Endothelial cell of umbilical vein (primary cell): ENCODE results near the gene ITPKC. TPM values are rescaled to one million over a fixed set of nuclear protein-coding genes. Genes with fewer than 3 reads are reported as not detected.
A peak's percentile ranks its signal among the peaks of the same experiment; 100 is the strongest.

Experiments
- BruUV-seq: library from RNA; stranded (reverse); fragments of 400-500 nt; replicated peaks from 2 replicates; lab custom pipeline; 2021; lab: Mats Ljungman, UMichigan
- CTCF ChIA-PET: fragments of 300-600, 350-600 bp; sonication (Branson Sonifier 250); formaldehyde crosslinking; loops from one replicate; lab custom pipeline; 2021; ENCODE audit warnings: antibody characterized with exemption, inconsistent platforms; lab: Charles Lee
- POLR2A ChIA-PET: fragments of 300-600, 350-600 bp; sonication (Branson Sonifier 250); formaldehyde crosslinking; loops from one replicate; lab custom pipeline; 2021; ENCODE audit warnings: antibody characterized with exemption, inconsistent platforms; lab: Charles Lee
- DNase-seq: peaks from one replicate; pipeline ENCODE4 v3.0.0-alpha.2; 2011; ENCODE audit warnings: low read depth, low spot score
- FAIRE-seq: peaks from 2 replicates; lab custom pipeline; 2011; peaks lifted over from hg19 to GRCh38; lab: Jason Lieb, UNC
- H2AFZ ChIP-seq: 2 replicates; pipeline ENCODE4 v1.6.0; 2012; ENCODE audit warnings: low read depth, low read length, control low read depth, inconsistent platforms
- H3K27ac ChIP-seq: 2 replicates; pipeline ENCODE4 v1.5.1; 2011; ENCODE audit warnings: low read depth, mild to moderate bottlenecking, control low read depth, low read length, moderate library complexity; ENCODE audit not compliant: insufficient read depth
- H3K27me3 ChIP-seq, 2 experiments: 2 replicates each; pipeline versions ENCODE4 v1.6.0 to v1.6.1; 2011; ENCODE audit warnings: low read length in 2 of 2, mixed read lengths in 1 of 2; ENCODE audit not compliant: control insufficient read depth in 2 of 2, insufficient read depth in 2 of 2
- H3K36me3 ChIP-seq, 2 experiments: 2 replicates in 1 of 2; 3 replicates in 1 of 2; pipeline ENCODE4 v1.5.1; 2011; ENCODE audit warnings: low read length in 2 of 2, mild to moderate bottlenecking in 1 of 2, moderate library complexity in 1 of 2; ENCODE audit not compliant: control insufficient read depth in 2 of 2, insufficient read depth in 2 of 2; ENCODE audit errors: extremely low read depth in 1 of 2
- H3K4me1 ChIP-seq: 3 replicates; pipeline ENCODE4 v1.5.1; 2011; ENCODE audit warnings: mild to moderate bottlenecking, low read length; ENCODE audit not compliant: control insufficient read depth, insufficient read depth; ENCODE audit errors: extremely low read depth
- H3K4me2 ChIP-seq: 2 replicates; pipeline ENCODE4 v1.6.1; 2011; ENCODE audit warnings: low read length, control low read depth, mixed read lengths; ENCODE audit not compliant: insufficient read depth
- H3K4me3 ChIP-seq, 3 experiments: fragments of 200-600 bp in 1 of 3; sonication (generic), shearing (Covaris generic) in 1 of 3; replicated peaks in 1 of 3; 2 replicates each; pipeline ENCODE4 v1.5.1; 2011 to 2016; ENCODE audit warnings: control low read depth in 3 of 3, low read length in 3 of 3, mild to moderate bottlenecking in 2 of 3, inconsistent platforms in 1 of 3, low read depth in 1 of 3, moderate library complexity in 1 of 3; ENCODE audit not compliant: insufficient read depth in 1 of 3
- H3K79me2 ChIP-seq: 2 replicates; pipeline ENCODE4 v1.6.0; 2012; ENCODE audit warnings: low read length, inconsistent platforms; ENCODE audit not compliant: control insufficient read depth, insufficient read depth
- H3K9ac ChIP-seq: replicated peaks from 2 replicates; pipeline ENCODE3; 2011; ENCODE audit warnings: low read length, control low read depth; ENCODE audit not compliant: insufficient read depth; ENCODE audit errors: extremely low read depth
- H3K9me1 ChIP-seq: replicated peaks from 3 replicates; pipeline ENCODE4 v1.6.0; 2011; ENCODE audit warnings: mild to moderate bottlenecking, low read length; ENCODE audit not compliant: control insufficient read depth, insufficient read depth; ENCODE audit errors: extremely low read depth
- H3K9me3 ChIP-seq: replicated peaks from 2 replicates; pipeline ENCODE4 v1.5.1; 2012; ENCODE audit warnings: low read length, inconsistent platforms; ENCODE audit not compliant: control insufficient read depth, insufficient read depth
- H4K20me1 ChIP-seq: replicated peaks from 2 replicates; pipeline ENCODE3; 2011; ENCODE audit warnings: mild to moderate bottlenecking, low read length; ENCODE audit not compliant: control insufficient read depth, insufficient read depth; ENCODE audit errors: extremely low read depth
- CTCF ChIP-seq, 2 donors: IDR thresholded peaks; 1 replicate in 1 of 2; 2 replicates in 1 of 2; pipeline ENCODE4 v1.5.1; 2011; ENCODE audit warnings: low read length in 2 of 2, mild to moderate bottlenecking in 2 of 2, moderate library complexity in 2 of 2, control low read depth in 1 of 2, inconsistent platforms in 1 of 2, low read depth in 1 of 2; ENCODE audit not compliant: insufficient read depth in 1 of 2; ENCODE audit errors: extremely low read depth in 1 of 2
- EZH2 ChIP-seq: IDR thresholded peaks from 2 replicates; pipeline ENCODE4 v1.6.1; 2012; ENCODE audit warnings: borderline replicate concordance, low read depth, mild to moderate bottlenecking, moderate library complexity, low read length, inconsistent platforms; ENCODE audit not compliant: severe bottlenecking
- FOS ChIP-seq: IDR thresholded peaks from 2 replicates; pipeline ENCODE4 v1.6.1; 2011; ENCODE audit warnings: mild to moderate bottlenecking, low read length, moderate library complexity, borderline replicate concordance; ENCODE audit not compliant: insufficient read depth
- GATA2 ChIP-seq: IDR thresholded peaks from 2 replicates; pipeline ENCODE4 v1.7.0; 2011; ENCODE audit warnings: low read depth, mild to moderate bottlenecking, moderate library complexity, mixed read lengths, low read length; ENCODE audit not compliant: insufficient read length, insufficient read depth
- JUN ChIP-seq: IDR thresholded peaks from 2 replicates; pipeline ENCODE4 v1.6.1; 2011; ENCODE audit warnings: borderline replicate concordance, low read depth; ENCODE audit not compliant: insufficient read length, insufficient read depth
- MAX ChIP-seq: IDR thresholded peaks from 2 replicates; pipeline ENCODE4 v1.6.1; 2011; ENCODE audit not compliant: insufficient read depth, insufficient read length
- MYC ChIP-seq: IDR thresholded peaks from one replicate; pipeline ENCODE4 v1.6.1; 2011; ENCODE audit warnings: mild to moderate bottlenecking, low read depth, low read length
- POLR2A ChIP-seq: IDR thresholded peaks from 2 replicates; pipeline ENCODE4 v1.6.1; 2012; ENCODE audit warnings: low read depth, mild to moderate bottlenecking, control low read depth, low read length
- POLR2AphosphoS5 ChIP-seq: IDR thresholded peaks from 2 replicates; pipeline ENCODE4 v1.6.1; 2012; ENCODE audit warnings: low read depth, mild to moderate bottlenecking, control low read depth, low read length, moderate library complexity; ENCODE audit not compliant: insufficient read depth
- dilution Hi-C: fragments of 300-500 bp; cut with MboI; formaldehyde crosslinking; loops from one replicate; pipeline ENCODE4 v1.15.0; 2019; ENCODE audit warnings: low sequenced_read_pairs; ENCODE audit not compliant: extremely low pct_ligation_motif_present
- intact Hi-C: fragments of 100-400 bp; cut with micrococcal nuclease; formaldehyde crosslinking; loops from one replicate; pipeline ENCODE4 v1.10.0; 2022
- polyA plus RNA-seq, 4 experiments: library from polyadenylated mRNA; depleted of rRNA in 3 of 4; stranded (reverse) in 3 of 4; unstranded in 1 of 4; fragments of >200 nt; gene quantifications; 2 replicates each; pipeline versions ENCODE4 v1.2.1 to v1.2.3, GENCODE V29; 2011 to 2012; ENCODE audit warnings: missing spikeins in 1 of 4
- total RNA-seq: library from RNA; stranded (reverse); gene quantifications from 2 replicates; pipeline ENCODE4 v1.2.3, GENCODE V29; 2021

The ITPKC gene
- total and polyA plus RNA-seq, 2 donors (not counting 3 experiments of a cell fraction or from before 2014, with no cell fraction given), result 7.3 to 16.1 TPM

- intact Hi-C loops, result no loop called here
- H3K79me2 ChIP-seq, result peaks cover 57% of the 10 kb centered on the region
- no peaks in the 10 kb centered on the region for H3K9me3 ChIP-seq
- H3K27me3 ChIP-seq, result no peaks in the 10 kb centered on the region
- POLR2A ChIA-PET, result interaction anchor here (0.7 to 0.9 kb wide), 2 partner anchors 21 kb away, joined by 3 to 4 read pairs; no protein-coding TSS in a partner anchor
- peak overlapping the region; percentile 55 for H3K9ac ChIP-seq
- TF ChIP-seq MYC (no peak), EZH2 (no peak), MAX (no peak), GATA2 (no peak), JUN (peak; percentile 55), FOS (peak; percentile 77), POLR2A (peak; percentile 40), CTCF (IDR thresholded peaks at IDR 0.05; ENCODE audit: extremely low read depth in 1 of 2, insufficient read depth in 1 of 2, low read depth in 1 of 2, low read length in 2 of 2) (no peak), POLR2AphosphoS5 (peak; percentile 45)
- H2AFZ ChIP-seq, result no peak overlapping the region
- dilution Hi-C loops, result no loop called here
- H4K20me1 ChIP-seq, result no peaks in the 10 kb centered on the region
- DNase-seq (peak; percentile 71), FAIRE-seq (peak; percentile 99)
- H3K9me1 ChIP-seq, result no peaks in the 10 kb centered on the region
- peak overlapping the region; percentile 84 for H3K27ac ChIP-seq
- peak overlapping the region in 1 of 3 experiments; percentile 1 for H3K4me3 ChIP-seq
- CTCF ChIA-PET, result interaction anchor here (0.9 to 2.3 kb wide), 5 partner anchors 8 to 87 kb away, joined by 3 to 7 read pairs (median 5); partner anchors contain the start of genes ACTMAP, EGLN2 and SNRPA
- peaks cover 44% of the 10 kb centered on the region for H3K4me1 ChIP-seq
- H3K36me3 ChIP-seq, result peaks cover 2 to 10% of the 10 kb centered on the region in 2 experiments
- TSS peak; percentile 86 for BruUV-seq
- H3K4me2 ChIP-seq, result peak overlapping the region; percentile 26
Measured at GRCh38 chr19:40721936-40722661, 5.2 kb downstream of the ITPKC start.
